GM23338 (cell line): ENCODE data around the gene SEC14L6. TPM values are rescaled to one million over a fixed set of nuclear protein-coding genes. Genes with fewer than 3 reads are reported as not detected.

Experiments used
- CREB1 ChIP-seq: fragments of 250-450 bp; sonication (Bioruptor Pico); IDR thresholded peaks from 2 replicates; pipeline ENCODE4 v1.5.0; 2020; ENCODE audit warnings: low read depth, mild to moderate bottlenecking, moderate library complexity
- EZH2phosphoT487 ChIP-seq: fragments of 200-600 bp; sonication (generic); IDR thresholded peaks from one replicate; pipeline ENCODE4 v1.8.1; 2018; ENCODE audit warnings: antibody characterized with exemption; ENCODE audit not compliant: unreplicated experiment
- JUNB ChIP-seq: IDR thresholded peaks from one replicate; pipeline ENCODE4 v1.6.1; 2016; ENCODE audit warnings: antibody characterized with exemption; ENCODE audit not compliant: unreplicated experiment
- NANOG ChIP-seq: IDR thresholded peaks from 2 replicates; pipeline ENCODE4 v1.6.1; 2016; ENCODE audit warnings: antibody characterized with exemption, borderline replicate concordance
- POLR2AphosphoS5 ChIP-seq: IDR thresholded peaks from 2 replicates; pipeline ENCODE4 v1.6.1; 2016; ENCODE audit warnings: antibody characterized with exemption, low read depth
- STAT1 ChIP-seq: IDR thresholded peaks from one replicate; pipeline ENCODE4 v1.6.1; 2016; ENCODE audit warnings: antibody characterized with exemption; ENCODE audit not compliant: unreplicated experiment
- ZNF114 ChIP-seq: fragments of 250-450 bp; sonication (Bioruptor Pico); IDR thresholded peaks from 2 replicates; pipeline ENCODE4 v1.5.0; 2020; ENCODE audit warnings: mild to moderate bottlenecking, moderate library complexity
- ZNF331 ChIP-seq: fragments of 250-450 bp; sonication (Bioruptor Pico); IDR thresholded peaks from 2 replicates; pipeline ENCODE4 v1.5.0; 2020; ENCODE audit warnings: low read depth, mild to moderate bottlenecking, moderate library complexity
- ZNF462 ChIP-seq: fragments of 250-450 bp; sonication (Bioruptor Pico); IDR thresholded peaks from 2 replicates; pipeline ENCODE4 v1.5.0; 2020; ENCODE audit warnings: mild to moderate bottlenecking, moderate library complexity
- polyA plus RNA-seq: library from polyadenylated mRNA; unstranded; fragments of >200 nt; fragmentation: Nextera tagmentation; extraction: Ambion mirVana; gene quantifications from 2 replicates; pipeline ENCODE4 v1.2.1, GENCODE V29; 2016
- total RNA-seq: library from RNA; depleted of rRNA; stranded (reverse); fragments of >200 nt; shearing (Covaris generic); gene quantifications from 2 replicates; pipeline ENCODE4 v1.2.3, GENCODE V29; 2014
- TF ChIP-seq, protein P1 (sequence below), 2 experiments: fragments of 200-600 bp in 1 of 2; sonication (generic) in 1 of 2; conservative IDR thresholded peaks; 2 replicates each; pipeline versions ENCODE4 v1.5.1 to v1.6.1; 2016 to 2017; ENCODE audit warnings: antibody characterized with exemption in 2 of 2, low read depth in 2 of 2, mild to moderate bottlenecking in 2 of 2, moderate library complexity in 1 of 2

SEC14L6 gene
- total and polyA plus RNA-seq, 2 experiments from 2014 or later, result 0.84 to 2.1 TPM

DNA sequence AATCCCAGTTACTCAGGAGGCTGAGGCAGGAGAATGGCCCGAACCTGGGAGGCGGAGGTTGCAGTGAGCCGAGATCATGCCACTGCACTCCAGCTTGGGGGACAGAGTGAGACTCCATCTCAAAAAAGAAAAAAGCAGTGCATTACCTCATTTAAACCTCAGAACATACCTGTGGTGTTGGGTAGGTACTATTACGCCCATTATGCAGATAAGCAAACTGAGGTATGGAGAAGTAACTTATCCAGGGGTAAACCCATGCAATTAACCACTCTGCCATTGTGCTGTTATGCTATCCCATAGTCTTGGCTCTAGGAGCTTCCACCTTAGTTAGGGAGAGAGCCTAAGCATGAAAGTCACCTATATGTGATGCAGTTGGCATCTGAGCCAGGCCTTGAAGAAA is 72.4 kb downstream of the SEC14L6 start (continued):
- TF ChIP-seq ZNF462 (CRISPR knock-in tag) (no peak), STAT1 (no peak), CREB1 (CRISPR knock-in tag) (no peak), POLR2AphosphoS5 (no peak), NANOG (no peak), ZNF114 (CRISPR knock-in tag) (no peak), JUNB (no peak), EZH2phosphoT487 (no peak), ZNF331 (no peak)
- TF ChIP-seq, protein P1, sequence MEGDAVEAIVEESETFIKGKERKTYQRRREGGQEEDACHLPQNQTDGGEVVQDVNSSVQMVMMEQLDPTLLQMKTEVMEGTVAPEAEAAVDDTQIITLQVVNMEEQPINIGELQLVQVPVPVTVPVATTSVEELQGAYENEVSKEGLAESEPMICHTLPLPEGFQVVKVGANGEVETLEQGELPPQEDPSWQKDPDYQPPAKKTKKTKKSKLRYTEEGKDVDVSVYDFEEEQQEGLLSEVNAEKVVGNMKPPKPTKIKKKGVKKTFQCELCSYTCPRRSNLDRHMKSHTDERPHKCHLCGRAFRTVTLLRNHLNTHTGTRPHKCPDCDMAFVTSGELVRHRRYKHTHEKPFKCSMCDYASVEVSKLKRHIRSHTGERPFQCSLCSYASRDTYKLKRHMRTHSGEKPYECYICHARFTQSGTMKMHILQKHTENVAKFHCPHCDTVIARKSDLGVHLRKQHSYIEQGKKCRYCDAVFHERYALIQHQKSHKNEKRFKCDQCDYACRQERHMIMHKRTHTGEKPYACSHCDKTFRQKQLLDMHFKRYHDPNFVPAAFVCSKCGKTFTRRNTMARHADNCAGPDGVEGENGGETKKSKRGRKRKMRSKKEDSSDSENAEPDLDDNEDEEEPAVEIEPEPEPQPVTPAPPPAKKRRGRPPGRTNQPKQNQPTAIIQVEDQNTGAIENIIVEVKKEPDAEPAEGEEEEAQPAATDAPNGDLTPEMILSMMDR (conservative IDR thresholded peaks at IDR 0.05; ENCODE audit: low read depth in 2 of 2), result no peak
